Lung microvascular endothelial cell (primary cell): ENCODE results near the gene STPG2. TPM values are rescaled to one million over a fixed set of nuclear protein-coding genes. Genes with fewer than 3 reads are reported as not detected.
"Not testable (repeated sequence)": the region's sequence is repeated elsewhere in the genome, so short reads cannot be mapped to it uniquely, and the experiment has no call there.

Experiments
- DNase-seq, 2 donors: peaks; one replicate each; pipeline versions ENCODE4 v3.0.0 to v3.0.0-alpha.2; 2010; ENCODE audit warnings: low read depth in 2 of 2
- total RNA-seq: library from RNA; depleted of rRNA; stranded (reverse); fragments of >200 nt; gene quantifications from 2 replicates; pipeline ENCODE4 v1.2.1, GENCODE V29; 2014

The STPG2 gene
- total RNA-seq, 1 donor from 2014 or later, result under 0.01 TPM

DNA sequence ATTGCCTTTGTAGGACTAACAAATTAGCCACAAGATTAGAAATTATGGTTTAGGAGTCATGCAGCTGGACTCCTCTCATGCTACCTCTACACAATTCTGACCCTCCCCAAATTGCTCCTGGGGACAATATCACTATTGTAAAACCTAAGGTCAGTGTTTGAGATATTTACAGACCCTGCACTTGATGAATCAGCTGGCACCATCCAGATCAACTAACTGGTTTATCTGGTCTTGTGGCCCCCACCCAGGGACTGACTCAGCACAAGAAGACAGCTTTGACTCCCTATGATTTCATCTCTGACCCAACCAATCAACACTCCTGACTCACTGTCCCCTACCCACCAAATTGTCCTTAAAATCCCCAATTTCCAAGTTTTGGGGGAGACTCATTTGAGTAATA, 192.4 kb downstream of the STPG2 start:
- no peak for DNase-seq

DNA sequence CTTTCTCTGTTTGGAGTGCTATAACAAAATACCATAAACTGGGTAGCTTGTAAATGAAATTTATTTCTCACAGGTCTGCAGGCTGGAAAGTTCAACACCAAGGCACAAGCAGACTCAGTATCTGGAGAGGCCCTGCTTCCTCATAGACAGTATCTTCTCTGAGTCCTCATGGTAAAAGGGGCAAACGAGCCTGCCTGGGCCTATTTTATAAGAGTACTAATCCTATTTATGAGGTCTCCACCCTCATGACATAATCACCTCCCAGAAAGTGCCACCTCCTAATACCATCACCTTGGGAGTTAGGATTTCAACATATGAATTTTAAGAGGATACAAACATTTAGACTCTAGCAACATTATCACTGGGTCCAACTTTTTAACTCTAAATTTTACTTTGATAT, 200.3 kb downstream of the STPG2 start:
- no peak for DNase-seq

DNA sequence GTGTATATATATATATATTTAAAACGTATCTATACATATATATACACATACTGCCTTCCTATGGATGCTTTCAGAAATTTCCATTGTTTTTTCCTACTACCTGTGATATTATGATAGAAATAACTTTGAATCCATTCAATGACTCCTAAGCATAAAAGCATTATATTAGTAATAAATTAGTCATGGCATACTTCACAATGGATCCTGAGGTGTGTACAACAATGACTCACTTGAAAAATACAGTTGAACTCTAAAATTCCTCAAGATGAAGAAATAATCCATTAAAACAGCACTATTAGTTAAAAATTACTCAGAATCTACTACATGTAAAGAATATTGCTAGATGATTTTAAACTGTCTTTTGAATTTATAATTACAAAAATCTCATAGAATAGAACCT, 201.1 kb downstream of the STPG2 start:
- DNase-seq, result no peak

DNA sequence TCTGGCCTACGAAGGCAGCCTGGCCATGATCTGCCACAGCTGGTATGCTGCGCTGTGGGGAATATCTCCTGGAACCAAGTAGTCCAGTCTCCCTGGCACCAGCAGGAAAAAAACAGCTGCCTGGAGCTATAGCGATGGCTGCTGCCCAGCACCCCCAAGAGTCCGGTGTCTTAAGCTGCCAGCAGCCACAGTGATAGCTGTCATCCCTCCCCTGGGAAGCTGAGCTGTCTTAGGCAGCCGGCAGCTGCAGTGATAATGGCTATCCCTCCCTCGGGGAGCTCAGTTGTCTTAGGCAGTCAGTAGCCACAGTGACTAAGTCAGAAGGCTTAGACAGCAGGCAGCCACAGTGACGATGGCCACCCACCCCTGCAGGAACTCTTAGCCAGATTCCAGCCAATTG, 205.1 kb downstream of the STPG2 start:
- no peak for DNase-seq

DNA sequence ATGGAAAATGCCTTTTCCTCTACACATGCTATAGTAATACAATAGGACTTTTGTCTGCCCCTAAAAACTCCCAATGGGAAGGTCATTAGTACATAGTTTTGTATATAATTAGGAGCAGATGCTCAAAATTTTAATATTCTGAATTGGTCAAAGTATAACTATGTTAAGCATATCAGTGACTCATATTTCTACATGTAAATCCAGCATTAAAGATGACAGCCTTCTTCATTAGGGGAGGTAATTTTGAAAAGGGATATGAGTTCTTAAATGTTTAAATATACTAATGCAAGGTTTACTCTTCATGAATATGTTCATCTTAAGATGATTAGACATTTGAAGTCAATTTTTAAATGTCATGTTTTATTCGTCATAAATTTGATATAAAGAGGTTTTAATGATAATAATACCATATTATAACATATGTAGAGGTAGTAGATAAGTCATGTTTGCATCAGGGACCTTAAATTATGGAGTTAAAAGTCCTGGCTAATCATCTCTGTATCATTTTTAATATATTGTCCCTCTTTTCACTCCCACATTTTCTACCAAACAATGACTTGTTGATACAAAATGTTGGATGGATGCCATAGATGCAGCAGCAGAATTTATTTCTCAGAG, 218.8 kb downstream of the STPG2 start:
- DNase-seq, result no peak

DNA sequence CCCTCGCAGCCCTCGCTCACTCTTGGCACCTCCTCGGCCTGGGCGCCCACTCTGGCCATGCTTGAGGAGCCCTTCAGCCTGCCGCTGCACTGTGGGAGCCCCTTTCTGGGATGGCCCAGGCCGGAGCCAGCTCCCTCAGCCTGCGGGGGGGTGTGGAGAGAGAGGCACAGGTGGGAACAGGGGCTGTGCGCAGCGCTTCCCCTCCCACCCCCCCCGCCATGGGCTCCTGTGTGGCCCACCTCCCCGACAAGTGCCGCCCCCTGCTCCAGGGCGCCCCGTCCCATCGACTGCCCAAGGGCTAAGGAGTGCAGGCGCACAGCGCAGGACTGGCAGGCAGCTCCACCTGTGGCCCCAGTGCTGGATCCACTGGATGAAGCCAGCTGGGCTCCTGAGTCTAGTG, 220.2 kb downstream of the STPG2 start:
- no peak for DNase-seq

DNA sequence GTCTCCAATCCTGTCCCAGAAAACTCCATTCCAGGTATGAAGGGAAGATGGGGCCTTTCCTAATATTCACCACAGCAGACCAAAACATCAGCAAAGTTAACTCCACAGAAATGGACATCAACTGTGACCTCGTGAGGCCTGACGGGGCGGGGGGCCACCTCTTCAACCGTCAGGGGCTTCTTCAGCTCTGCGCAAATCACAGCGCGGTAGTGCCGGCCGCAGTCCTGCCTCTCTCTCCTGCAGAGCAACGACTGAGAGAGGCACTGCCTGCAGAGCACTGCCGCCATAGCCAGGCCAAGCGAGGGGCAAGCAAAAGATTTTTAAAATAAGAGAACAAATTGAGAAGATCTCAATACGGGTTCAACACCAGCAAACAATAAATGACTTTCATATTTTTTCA, 226.2 kb downstream of the STPG2 start:
- DNase-seq, result no peak

DNA sequence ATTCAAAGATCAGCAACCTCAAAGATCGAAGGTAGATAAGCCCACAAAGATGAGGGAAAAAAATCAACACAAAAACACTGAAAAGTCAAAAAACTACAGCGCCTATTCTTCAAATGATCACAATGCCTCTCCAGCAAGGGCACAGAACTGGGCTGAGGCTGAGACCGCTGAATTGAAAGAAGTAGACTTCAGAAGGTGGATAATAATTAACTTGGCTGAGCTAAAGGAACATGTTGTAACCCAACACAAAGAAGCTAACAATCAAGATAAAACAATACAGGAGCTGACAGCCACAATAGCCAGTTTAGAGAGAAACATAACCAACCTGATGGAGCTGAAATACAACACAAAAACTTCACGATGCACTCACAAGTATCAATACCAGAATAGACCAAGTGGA, 231.1 kb downstream of the STPG2 start:
- DNase-seq, result no peak

DNA sequence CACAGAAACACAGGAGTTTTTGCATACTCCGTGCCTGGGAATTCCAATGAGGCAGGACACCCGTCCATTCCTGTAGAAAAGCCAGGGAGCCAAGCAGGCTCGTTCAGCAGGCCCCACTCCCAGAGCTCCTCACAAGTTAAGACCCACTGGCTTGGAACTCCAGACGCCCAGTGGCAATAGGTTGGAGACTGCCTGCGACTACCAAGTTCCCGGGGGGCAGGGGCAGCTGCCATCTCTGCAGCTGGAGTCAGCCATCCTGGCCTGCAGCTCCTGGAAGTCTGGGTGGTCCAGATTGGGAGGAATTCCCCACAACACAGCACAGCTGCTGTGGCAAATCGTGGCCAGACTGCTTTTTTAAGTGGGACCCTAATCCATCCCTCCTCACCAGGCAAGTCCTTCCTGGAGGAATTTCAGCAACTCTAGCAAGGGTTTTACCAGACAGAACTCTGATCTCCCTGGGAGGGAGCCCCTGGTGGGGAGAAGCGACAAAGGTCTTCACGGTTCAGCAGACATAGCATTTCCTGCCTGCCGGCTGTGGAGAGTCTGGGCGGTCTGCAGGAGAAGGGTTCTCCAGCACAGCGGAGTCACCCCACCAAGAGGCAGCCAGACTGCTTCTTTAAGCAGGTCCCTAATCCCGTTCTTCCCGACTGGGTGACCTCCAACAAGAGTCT, 231.9 kb downstream of the STPG2 start:
- no peak for DNase-seq

DNA sequence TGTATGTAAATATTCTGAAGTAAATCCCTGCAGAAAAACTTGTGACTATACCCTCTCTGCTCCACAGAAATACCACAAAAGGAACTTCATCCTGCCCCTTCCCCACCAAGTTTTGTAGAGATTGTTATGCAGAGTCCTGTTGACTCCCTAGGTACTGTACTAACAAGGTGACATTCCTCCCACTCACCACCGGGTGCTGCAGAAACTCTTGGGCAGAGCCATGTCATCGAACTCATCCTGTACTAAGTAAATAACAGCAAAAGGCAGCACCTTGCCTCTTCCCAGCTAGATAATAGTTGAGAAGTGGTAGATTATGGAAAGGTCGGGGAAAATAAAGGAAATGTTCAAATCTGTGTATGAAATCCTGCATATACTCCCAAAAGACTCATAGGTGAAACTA, 233.3 kb downstream of the STPG2 start:
- no peak for DNase-seq

DNA sequence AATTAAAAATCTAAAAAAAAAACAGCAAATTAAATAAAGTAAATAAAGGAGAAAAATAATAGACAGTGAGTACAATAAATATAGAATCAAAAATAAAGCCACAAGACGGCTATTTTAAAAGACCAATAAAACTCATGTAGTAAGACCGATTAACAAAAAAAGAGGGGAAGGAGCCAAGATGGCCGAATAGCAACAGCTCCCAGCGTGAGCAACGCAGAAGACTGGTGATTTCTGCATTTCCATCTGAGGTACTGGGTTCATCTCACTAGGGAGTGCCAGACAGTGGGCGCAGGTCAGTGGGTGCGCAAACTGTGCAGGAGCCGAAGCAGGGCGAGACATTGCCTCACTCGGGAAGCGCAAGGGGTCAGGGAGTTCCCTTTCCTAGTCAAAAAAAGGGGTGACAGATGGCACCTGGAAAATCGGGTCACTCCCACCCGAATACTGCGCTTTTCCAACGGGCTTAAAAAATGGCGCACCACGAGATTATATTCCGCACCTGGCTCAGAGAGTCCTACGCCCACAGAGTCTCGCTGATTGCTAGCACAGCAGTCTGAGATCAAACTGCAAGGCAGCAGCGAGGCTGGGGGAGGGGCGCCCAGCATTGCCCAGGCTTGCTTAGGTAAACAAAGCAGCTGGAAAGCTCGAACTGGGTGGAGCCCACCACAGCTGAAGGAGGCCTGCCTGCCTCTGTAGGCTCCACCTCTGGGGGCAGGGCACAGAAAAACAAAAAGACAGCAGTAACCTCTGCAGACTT, 239.7 kb downstream of the STPG2 start:
- not testable (repeated sequence) for DNase-seq

DNA sequence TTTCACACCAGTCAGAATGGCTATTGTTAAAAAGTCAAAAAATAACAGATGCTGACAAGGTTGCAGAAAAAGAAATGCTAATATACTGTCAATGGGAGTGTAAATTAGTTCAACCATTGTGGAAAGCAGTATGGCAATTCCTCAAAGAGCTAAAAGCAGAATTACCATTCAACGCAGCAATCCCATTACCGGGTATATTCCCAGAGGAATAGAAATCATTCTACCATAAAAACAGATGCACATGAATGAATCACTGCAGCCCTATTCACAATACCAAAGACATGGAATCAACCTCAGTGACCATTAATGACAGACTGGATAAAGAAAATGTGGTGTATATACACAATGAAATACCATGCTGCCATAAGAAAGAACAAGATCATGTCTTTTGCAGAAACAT, 243.0 kb downstream of the STPG2 start:
- no peak for DNase-seq

DNA sequence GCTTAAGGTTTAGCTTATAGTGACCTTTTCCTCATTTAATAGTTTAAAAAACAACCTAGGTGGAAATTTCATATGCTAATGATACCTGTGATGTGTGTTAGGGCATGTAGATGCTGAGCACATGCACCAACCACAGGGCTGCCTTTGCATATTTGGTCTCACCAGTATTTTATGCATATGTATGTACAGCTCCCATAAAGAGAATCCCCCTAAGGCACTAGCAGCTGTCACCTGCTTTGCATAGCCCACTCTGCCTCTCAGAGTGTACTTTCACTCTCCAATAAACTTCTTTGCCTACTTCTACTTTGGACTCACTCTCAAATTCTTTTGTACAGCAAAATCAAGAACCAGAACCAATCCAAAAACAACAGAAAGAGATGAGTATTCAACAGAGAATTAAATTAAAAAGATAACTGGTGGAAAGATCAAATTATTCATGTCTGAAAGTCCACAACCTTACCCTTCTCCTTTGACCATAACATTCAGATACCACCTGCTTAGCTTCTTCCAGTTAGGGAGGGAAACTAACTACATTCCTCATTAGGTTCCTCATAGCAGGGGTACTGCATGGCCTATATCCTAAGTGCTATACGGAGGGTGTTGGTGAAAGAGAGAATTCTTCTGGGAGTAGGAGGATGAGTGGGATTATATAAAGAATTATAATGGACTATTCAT, 250.5 kb downstream of the STPG2 start:
- no peak for DNase-seq

DNA sequence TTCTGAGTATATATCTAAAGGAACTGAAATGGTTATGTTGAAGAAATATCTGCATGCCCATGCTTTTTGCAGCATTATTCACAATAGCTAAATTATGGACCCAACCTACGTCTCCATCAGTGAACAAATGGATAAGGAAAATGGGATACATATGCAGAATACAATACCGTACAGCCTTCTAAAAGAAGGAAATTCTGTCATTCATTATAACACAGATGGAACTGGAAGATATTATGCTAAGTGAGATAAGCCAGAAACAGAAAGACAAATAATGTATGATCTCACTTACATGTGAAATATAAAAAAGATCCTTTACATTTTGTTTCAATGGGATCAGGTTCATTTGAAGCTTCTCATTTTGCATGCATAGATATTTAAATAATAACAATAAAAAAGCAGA, 263.3 kb downstream of the STPG2 start:
- no peak for DNase-seq

DNA sequence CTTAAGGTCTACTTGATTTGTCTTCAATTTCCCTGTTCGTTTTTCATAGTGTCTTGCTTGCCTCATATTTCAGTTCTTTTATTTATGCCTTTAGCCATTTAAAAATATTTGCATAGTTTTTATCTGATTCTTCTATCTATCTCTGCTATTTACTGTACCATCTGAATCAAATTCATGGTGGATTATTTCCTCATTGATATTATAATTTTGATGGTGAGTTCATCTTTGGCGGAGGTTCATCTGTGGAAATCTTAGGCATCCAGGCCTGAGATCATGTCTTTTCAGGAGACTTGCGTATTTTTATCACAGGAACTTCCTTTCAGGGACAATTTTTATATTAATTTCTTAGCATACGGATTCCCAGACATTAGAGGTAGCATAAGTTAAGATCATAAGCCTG, 275.2 kb downstream of the STPG2 start:
- DNase-seq, result no peak

DNA sequence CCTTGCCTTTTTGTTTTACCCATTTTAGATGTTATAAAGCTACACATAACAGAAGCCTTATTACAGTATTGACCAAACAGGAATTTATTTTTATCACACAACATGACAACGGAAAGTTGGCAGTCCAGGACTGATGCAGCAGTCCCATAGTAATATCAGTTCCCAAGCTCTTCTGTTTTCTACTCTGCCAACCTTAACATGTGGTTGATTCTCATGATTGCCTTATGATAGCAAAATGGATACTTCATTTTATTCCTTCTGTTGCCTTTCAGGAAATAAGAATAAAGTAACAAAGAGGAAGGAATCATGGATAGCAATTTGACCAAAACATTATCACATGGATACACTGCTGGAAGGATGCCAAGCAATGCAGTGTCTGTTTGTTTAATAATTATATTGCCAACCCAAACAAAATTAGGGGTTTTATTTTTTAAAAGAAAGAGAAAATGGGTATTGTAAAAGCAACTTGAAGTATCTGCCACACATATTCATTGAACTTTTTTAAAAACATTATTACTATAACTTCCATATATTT, 275.7 kb downstream of the STPG2 start:
- peak in 1 of 2 donors; percentile 2 for DNase-seq

DNA sequence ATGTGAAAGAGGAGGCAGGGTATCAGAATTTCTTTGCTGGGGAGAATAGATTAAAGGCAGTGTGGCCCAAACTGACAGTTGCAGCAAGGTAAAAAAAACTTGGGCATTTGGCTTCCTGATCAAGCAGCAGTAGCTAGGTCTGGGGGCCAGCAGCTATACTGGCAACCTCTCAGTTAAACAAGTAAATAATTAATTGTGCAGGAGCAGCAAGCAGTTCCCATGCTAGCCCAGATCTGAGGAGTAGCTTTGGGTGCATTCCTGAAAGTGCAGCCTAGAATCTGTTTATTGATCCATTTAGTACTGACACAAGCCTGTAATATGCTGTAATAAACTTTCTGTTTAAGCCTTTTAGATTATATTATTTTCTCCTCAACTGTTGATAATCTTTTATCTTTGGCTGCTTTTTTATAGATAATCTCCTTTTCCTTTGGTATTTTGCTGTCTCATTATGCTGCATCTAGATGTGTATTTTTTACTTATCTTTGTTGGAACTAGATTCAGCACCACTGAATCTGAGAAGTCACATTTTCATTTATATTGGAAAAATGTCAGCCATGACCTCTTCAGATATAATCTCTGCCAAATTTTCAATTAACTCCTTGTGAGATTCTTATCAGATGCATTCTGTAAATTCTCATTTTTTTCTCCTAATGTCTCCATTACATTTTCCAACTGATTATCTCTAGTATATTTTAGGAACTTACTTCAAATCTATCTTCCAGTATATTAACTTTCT, 276.3 kb downstream of the STPG2 start:
- no peak for DNase-seq

DNA sequence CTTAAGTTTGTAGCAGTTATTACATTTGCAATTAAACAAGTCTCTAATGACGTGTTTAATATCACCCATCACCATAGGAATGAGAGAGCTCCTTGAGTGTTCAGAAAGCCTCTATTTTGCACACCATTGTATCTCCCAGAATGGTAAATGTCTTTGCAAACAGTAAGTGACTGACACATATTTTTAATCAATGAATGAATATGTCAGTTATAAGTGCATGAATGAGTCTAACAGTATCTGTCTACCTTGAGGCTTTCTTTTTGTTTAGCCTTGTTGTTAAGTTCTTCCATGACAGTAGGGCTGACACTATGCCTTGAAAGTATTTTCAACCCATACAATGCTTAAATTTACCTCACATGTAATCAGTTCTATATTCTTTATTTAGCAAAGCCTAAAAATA, 292.2 kb downstream of the STPG2 start:
- no peak for DNase-seq

DNA sequence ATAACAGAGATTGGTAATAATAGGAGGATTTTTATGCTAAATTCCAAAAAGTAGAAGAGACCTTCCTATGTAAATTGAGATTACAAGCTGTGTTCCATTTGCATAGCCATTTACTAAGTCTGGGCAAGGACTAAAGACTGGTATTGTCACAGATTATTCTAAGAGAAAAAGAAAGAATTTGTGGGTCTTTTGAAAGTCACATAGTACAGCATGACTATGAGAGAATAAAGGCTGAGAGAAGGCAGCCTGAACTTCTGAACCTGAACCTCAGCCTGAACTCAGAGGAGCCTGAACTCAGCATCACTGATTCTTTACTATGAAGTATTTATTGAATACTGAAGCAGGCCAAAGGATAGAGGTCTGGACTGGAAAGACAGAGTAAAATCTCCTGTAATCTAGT, 297.5 kb downstream of the STPG2 start:
- DNase-seq, result no peak

DNA sequence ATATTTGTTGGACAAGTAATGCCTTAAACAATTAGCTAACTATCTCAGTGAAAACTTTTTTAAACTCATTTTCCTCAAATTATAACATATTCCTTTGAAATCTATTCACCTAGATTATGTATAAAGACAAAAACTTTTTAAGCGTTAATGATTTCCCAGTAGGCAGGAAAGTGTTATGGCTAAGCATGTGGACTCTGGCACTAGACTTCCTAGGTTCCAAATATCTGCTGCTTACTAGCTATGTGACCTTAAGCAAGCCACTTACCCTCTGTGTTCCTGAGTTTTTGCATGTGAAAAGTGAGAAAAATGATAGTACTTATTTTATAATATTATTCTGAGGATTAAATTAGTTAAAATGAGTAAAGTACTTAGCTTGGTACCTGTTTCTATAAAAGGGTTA, 301.8 kb downstream of the STPG2 start:
- no peak for DNase-seq

DNA sequence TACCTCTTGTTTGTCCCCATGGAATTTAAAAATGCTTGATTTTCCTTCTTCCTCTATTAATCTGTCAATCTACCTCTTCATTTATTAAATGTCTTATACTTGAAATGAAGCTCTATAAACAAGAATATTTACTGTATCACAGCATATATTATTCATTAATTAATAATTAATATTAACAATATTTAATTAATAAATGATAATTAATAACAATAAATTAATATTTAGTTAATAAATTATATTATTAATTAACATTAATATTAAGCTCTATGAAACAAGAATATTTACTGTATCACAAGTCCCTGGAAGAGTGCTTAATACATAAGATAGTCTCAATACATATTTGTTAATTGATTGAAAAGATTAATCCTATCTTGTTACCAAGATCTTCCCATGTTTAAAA, 306.6 kb downstream of the STPG2 start:
- DNase-seq, result no peak
